ENCODE data around the gene TTC38.

TTC38 gene

GRCh38 chr22:46272196-46272595, 4.4 kb downstream of the TTC38 start:
- no peak overlapping the region for H3K27ac ChIP-seq (ENCODE audit: low read depth, low read length)
- no peak overlapping the region for H3K4me2 ChIP-seq (ENCODE audit: low read length)
- peaks cover 12% of the 10 kb centered on the region for H3K27me3 ChIP-seq (ENCODE audit: control insufficient read depth, low read length)
- H3K4me3 ChIP-seq (ENCODE audit: low read length): no peak overlapping the region
- H3K9me2 ChIP-seq (replicated peaks; ENCODE audit: control insufficient read depth, low read length): no peaks in the 10 kb centered on the region
- peaks cover 6% of the 10 kb centered on the region; the same call in 1 of the 2 replicates for H3K9me3 ChIP-seq (ENCODE audit: control insufficient read depth, insufficient read depth, low read length)
- H3K79me2 ChIP-seq (ENCODE audit: control insufficient read depth, low read length): no peaks in the 10 kb centered on the region
- no peaks in the 10 kb centered on the region; the same call in 1 of the 2 replicates for H3K4me1 ChIP-seq (ENCODE audit: control insufficient read depth, low read length)
- no peaks in the 10 kb centered on the region for H4K20me1 ChIP-seq (ENCODE audit: control insufficient read depth, insufficient read depth, low read depth, low read length)
- no peaks in the 10 kb centered on the region for H3K36me3 ChIP-seq (ENCODE audit: control insufficient read depth, low read length)
- TF ChIP-seq EZH2phosphoT487 (IDR thresholded peaks at IDR 0.05; ENCODE audit: borderline replicate concordance, low read length) (no peak), CTCF (IDR thresholded peaks at IDR 0.05; ENCODE audit: low read depth, low read length, poor library complexity, severe bottlenecking) (no peak)
- no peaks in the 10 kb centered on the region for H3F3A ChIP-seq (ENCODE audit: control insufficient read depth, insufficient read depth)

GRCh38 chr22:46272762-46273431, 5.1 kb downstream of the TTC38 start:
- peaks cover 5% of the 10 kb centered on the region for H3K27me3 ChIP-seq (ENCODE audit: control insufficient read depth, low read length)
- peaks cover 6% of the 10 kb centered on the region; the same call in 1 of the 2 replicates for H3K9me3 ChIP-seq (ENCODE audit: control insufficient read depth, insufficient read depth, low read length)
- H3K27ac ChIP-seq (ENCODE audit: low read depth, low read length): no peak overlapping the region
- no peaks in the 10 kb centered on the region for H3K36me3 ChIP-seq (ENCODE audit: control insufficient read depth, low read length)
- H3K79me2 ChIP-seq (ENCODE audit: control insufficient read depth, low read length): no peaks in the 10 kb centered on the region
- H3K4me1 ChIP-seq (ENCODE audit: control insufficient read depth, low read length): no peaks in the 10 kb centered on the region; the same call in 1 of the 2 replicates
- H3K4me2 ChIP-seq (ENCODE audit: low read length): no peak overlapping the region
- H3F3A ChIP-seq (ENCODE audit: control insufficient read depth, insufficient read depth): no peaks in the 10 kb centered on the region
- TF ChIP-seq EZH2phosphoT487 (IDR thresholded peaks at IDR 0.05; ENCODE audit: borderline replicate concordance, low read length) (no peak), CTCF (IDR thresholded peaks at IDR 0.05; ENCODE audit: low read depth, low read length, poor library complexity, severe bottlenecking) (no peak)
- no peaks in the 10 kb centered on the region for H3K9me2 ChIP-seq (replicated peaks; ENCODE audit: control insufficient read depth, low read length)
- no peaks in the 10 kb centered on the region for H4K20me1 ChIP-seq (ENCODE audit: control insufficient read depth, insufficient read depth, low read depth, low read length)
- no peak overlapping the region for H3K4me3 ChIP-seq (ENCODE audit: low read length)

GRCh38 chr22:46273432-46274148, 5.8 kb downstream of the TTC38 start:
- Histone ChIP-seq H4K20me1 (ENCODE audit: control insufficient read depth, insufficient read depth, low read depth, low read length) (no peaks in the 10 kb centered on the region), H3K4me2 (ENCODE audit: low read length) (no peak overlapping the region), H3K4me3 (ENCODE audit: low read length) (no peak overlapping the region), H3K79me2 (ENCODE audit: control insufficient read depth, low read length) (no peaks in the 10 kb centered on the region), H3K4me1 (ENCODE audit: control insufficient read depth, low read length) (no peaks in the 10 kb centered on the region; the same call in 1 of the 2 replicates), H3K27me3 (ENCODE audit: control insufficient read depth, low read length) (no peaks in the 10 kb centered on the region), H3K36me3 (ENCODE audit: control insufficient read depth, low read length) (no peaks in the 10 kb centered on the region), H3F3A (ENCODE audit: control insufficient read depth, insufficient read depth) (no peaks in the 10 kb centered on the region), H3K9me3 (ENCODE audit: control insufficient read depth, insufficient read depth, low read length) (peaks cover 6% of the 10 kb centered on the region; the same call in 1 of the 2 replicates), H3K9me2 (replicated peaks; ENCODE audit: control insufficient read depth, low read length) (no peaks in the 10 kb centered on the region), H3K27ac (ENCODE audit: low read depth, low read length) (no peak overlapping the region)
- TF ChIP-seq EZH2phosphoT487 (IDR thresholded peaks at IDR 0.05; ENCODE audit: borderline replicate concordance, low read length) (no peak), CTCF (IDR thresholded peaks at IDR 0.05; ENCODE audit: low read depth, low read length, poor library complexity, severe bottlenecking) (no peak)
